CD4-positive, alpha-beta T cell treated with Interleukin-15 for 1 hour (primary cell): ENCODE data around the gene CD200R1L.
"Not testable (repeated sequence)": the region's sequence is repeated elsewhere in the genome, so short reads cannot be mapped to it uniquely, and the experiment has no call there.

Source experiments
- DNase-seq: peaks from one replicate; pipeline ENCODE4 v3.0.0-alpha.2; 2020

The CD200R1L gene

GRCh38 chr3:112846764-112847163 lies at the start of gene CD200R1L:
Gene CD200R1L (minus strand): TSS chr3:112846864. CDS start chr3:112829367, 17,497 bp downstream.
- DNase-seq = no peak

- no peak for DNase-seq
These were observed 47.6 kb upstream of the CD200R1L start for GRCh38 chr3:112894258-112894657.

GRCh38 chr3:112889357-112889756 lies 42.7 kb upstream of the CD200R1L start:
- DNase-seq = no peak

GRCh38 chr3:112888381-112889085 lies 41.9 kb upstream of the CD200R1L start:
- no peak for DNase-seq

GRCh38 chr3:112884678-112885290 lies 38.1 kb upstream of the CD200R1L start:
- DNase-seq = no peak

- DNase-seq = no peak
These were observed 35.2 kb upstream of the CD200R1L start for GRCh38 chr3:112881891-112882290.

GRCh38 chr3:112875561-112875960 lies 28.9 kb upstream of the CD200R1L start:
- no peak for DNase-seq

- DNase-seq = no peak
These were observed 28.1 kb upstream of the CD200R1L start for GRCh38 chr3:112874725-112875124.

GRCh38 chr3:112873632-112874031 lies 27.0 kb upstream of the CD200R1L start:
- DNase-seq = no peak

- DNase-seq = no peak
These were observed 25.1 kb upstream of the CD200R1L start for GRCh38 chr3:112871735-112872134.

- no peak for DNase-seq
These were observed 19.1 kb upstream of the CD200R1L start for GRCh38 chr3:112865757-112866156.

- DNase-seq = peak; percentile 27
These were observed 14.2 kb upstream of the CD200R1L start for GRCh38 chr3:112860898-112861297.

- DNase-seq = peak; percentile 35
These were observed 11.9 kb upstream of the CD200R1L start for GRCh38 chr3:112858410-112859069.

GRCh38 chr3:112857526-112857925 lies 10.9 kb upstream of the CD200R1L start:
- DNase-seq = no peak

GRCh38 chr3:112856537-112856936 lies 9.9 kb upstream of the CD200R1L start:
- no peak for DNase-seq

GRCh38 chr3:112855883-112856282 lies 9.2 kb upstream of the CD200R1L start:
- no peak for DNase-seq

- DNase-seq = not testable (repeated sequence)
These were observed 8.4 kb upstream of the CD200R1L start for GRCh38 chr3:112855074-112855473.

GRCh38 chr3:112848196-112848595 lies 1.5 kb upstream of the CD200R1L start:
- DNase-seq = no peak

- DNase-seq = peak; percentile 41
These were observed 1.0 kb upstream of the CD200R1L start for GRCh38 chr3:112847692-112848091.

GRCh38 chr3:112845772-112846171 lies 892 bp downstream of the CD200R1L start:
- DNase-seq = no peak

GRCh38 chr3:112829046-112829445 lies 17.6 kb downstream of the CD200R1L start:
- DNase-seq = no peak

- no peak for DNase-seq
These were observed 24.3 kb downstream of the CD200R1L start for GRCh38 chr3:112822064-112823055.

- DNase-seq = no peak
These were observed 28.4 kb downstream of the CD200R1L start for GRCh38 chr3:112818289-112818688.
